Karpas-422 (cell line): Measurements from ENCODE around the gene GAS7. TPM values are rescaled to one million over a fixed set of nuclear protein-coding genes. Genes with fewer than 3 reads are reported as not detected.

Experiments
- DNase-seq: peaks from one replicate; pipeline ENCODE4 v3.0.0-alpha.2; 2015
- H2AFZ ChIP-seq: fragments of 200-600 bp; sonication (generic); 2 replicates; pipeline ENCODE4 v1.6.1; 2014; ENCODE audit warnings: antibody characterized with exemption, low read length, mixed read lengths
- H3K27ac ChIP-seq: fragments of 200-600 bp; sonication (generic); 2 replicates; pipeline ENCODE4 v1.5.1; 2014; ENCODE audit warnings: mild to moderate bottlenecking, low read length, moderate library complexity
- H3K27me3 ChIP-seq: fragments of 200-600 bp; sonication (generic); 2 replicates; pipeline ENCODE4 v1.6.1; 2014; ENCODE audit warnings: low read length, mixed read lengths
- H3K36me3 ChIP-seq: fragments of 200-600 bp; sonication (generic); 2 replicates; pipeline ENCODE4 v1.6.1; 2014; ENCODE audit warnings: low read length, mixed read lengths; ENCODE audit not compliant: insufficient read depth
- H3K4me1 ChIP-seq: fragments of 200-600 bp; sonication (generic); 2 replicates; pipeline ENCODE4 v1.6.1; 2014; ENCODE audit warnings: mild to moderate bottlenecking, low read length, mixed read lengths
- H3K4me2 ChIP-seq: fragments of 200-600 bp; sonication (generic); 2 replicates; pipeline ENCODE4 v1.6.1; 2014; ENCODE audit warnings: low read length, low read depth, mild to moderate bottlenecking; ENCODE audit not compliant: poor library complexity, severe bottlenecking
- H3K4me3 ChIP-seq: fragments of 200-600 bp; sonication (generic); 2 replicates; pipeline ENCODE4 v1.5.1; 2014; ENCODE audit warnings: mild to moderate bottlenecking, antibody characterized with exemption, low read length, mixed read lengths
- H3K79me2 ChIP-seq: fragments of 200-600 bp; sonication (generic); 2 replicates; pipeline ENCODE4 v1.6.1; 2014; ENCODE audit warnings: mild to moderate bottlenecking, low read length, mixed read lengths
- H3K9ac ChIP-seq: fragments of 200-600 bp; sonication (generic); 2 replicates; pipeline ENCODE4 v1.6.0; 2014; ENCODE audit warnings: low read length
- H3K9me2 ChIP-seq: fragments of 200-600 bp; sonication (generic), shearing (Covaris generic); replicated peaks from 2 replicates; pipeline ENCODE4 v1.6.0; 2014; ENCODE audit warnings: mild to moderate bottlenecking, low read length, moderate library complexity; ENCODE audit not compliant: insufficient read depth
- H3K9me3 ChIP-seq: fragments of 300-700, 200-600 bp; sonication (generic); 2 replicates; pipeline ENCODE4 v1.6.1; 2014; ENCODE audit warnings: low read length, mixed read lengths
- H4K20me1 ChIP-seq: fragments of 200-600 bp; sonication (generic); 2 replicates; pipeline ENCODE4 v1.6.1; 2014; ENCODE audit warnings: mild to moderate bottlenecking, antibody characterized with exemption, low read length, low read depth; ENCODE audit not compliant: insufficient read depth
- total RNA-seq: library from RNA; depleted of rRNA; stranded (reverse); fragments of >200 nt; shearing (Covaris generic); gene quantifications from 2 replicates; pipeline ENCODE4 v1.2.3, GENCODE V29; 2014; ENCODE audit warnings: low replicate concordance

The GAS7 gene
- total RNA-seq, 1 experiment from 2014 or later, result 79.9 TPM

DNA sequence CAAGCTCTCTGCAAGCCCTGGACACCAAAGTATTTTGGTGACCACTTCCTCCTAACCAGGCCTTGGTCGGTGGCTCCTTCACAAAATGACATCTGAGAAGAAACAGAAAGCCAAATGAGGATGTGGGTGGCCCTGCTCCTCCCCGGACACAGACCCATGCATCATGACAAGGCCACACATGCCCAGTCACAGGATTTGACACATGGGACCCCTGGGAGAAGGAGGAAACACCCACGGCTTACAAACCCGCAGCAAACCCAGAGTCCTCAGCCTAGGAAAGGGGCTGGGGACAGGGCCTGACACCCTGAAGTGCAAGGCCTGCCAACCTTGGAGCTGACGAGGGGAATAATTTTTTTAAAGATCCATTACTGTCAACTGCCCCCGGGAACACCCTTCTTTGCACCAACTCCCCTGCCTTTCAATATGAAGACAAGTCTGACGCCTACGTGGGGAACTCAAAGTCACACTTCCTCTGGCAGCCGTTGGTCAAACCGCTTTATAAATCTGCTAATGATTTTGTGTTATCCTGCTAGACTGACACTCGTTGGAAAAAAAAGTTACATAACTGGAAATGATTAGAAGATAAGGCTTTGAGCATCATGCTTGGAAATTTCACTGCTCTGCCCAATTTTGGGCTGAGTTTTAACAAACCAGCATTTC, 41.3 kb downstream of the GAS7 start:
- Histone ChIP-seq H3K9ac (peak overlapping the region; percentile 64), H3K4me3 (peak overlapping the region; percentile 35), H3K9me3 (no peaks in the 10 kb centered on the region), H3K4me1 (peaks cover 31% of the 10 kb centered on the region), H4K20me1 (no peaks in the 10 kb centered on the region), H3K4me2 (peak overlapping the region; percentile 66), H3K9me2 (no peaks in the 10 kb centered on the region), H3K79me2 (no peaks in the 10 kb centered on the region), H3K27me3 (no peaks in the 10 kb centered on the region), H3K27ac (peak overlapping the region; percentile 79), H2AFZ (peak overlapping the region; percentile 85), H3K36me3 (no peaks in the 10 kb centered on the region)
- peak; percentile 90 for DNase-seq

DNA sequence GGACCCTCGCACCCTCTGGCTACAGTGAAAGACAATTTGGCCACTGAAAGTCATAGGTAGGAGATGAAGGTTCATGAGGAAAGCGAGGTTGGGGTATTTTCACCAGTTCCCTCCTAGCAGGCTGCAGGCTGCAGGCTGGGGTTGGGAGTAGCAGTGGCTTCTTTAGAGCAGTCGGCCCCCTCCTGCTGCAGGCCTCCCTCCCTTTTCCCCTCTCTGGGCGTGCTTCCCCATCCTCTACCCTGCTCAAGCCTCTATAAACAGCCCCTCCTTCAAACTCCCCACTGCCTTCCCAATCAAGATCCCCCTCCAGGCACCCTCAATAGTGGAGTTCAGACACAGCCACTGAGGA, 41.8 kb downstream of the GAS7 start:
- peak overlapping the region; percentile 79 for H3K27ac ChIP-seq
- H3K4me2 ChIP-seq, result peak overlapping the region; percentile 66
- peak overlapping the region; percentile 64 for H3K9ac ChIP-seq
- DNase-seq, result peak; percentile 62
- no peaks in the 10 kb centered on the region for H3K27me3 ChIP-seq
- peaks cover 34% of the 10 kb centered on the region for H3K4me1 ChIP-seq
- H3K79me2 ChIP-seq, result no peaks in the 10 kb centered on the region
- H3K9me3 ChIP-seq, result no peaks in the 10 kb centered on the region
- H3K36me3 ChIP-seq, result no peaks in the 10 kb centered on the region
- H3K9me2 ChIP-seq, result no peaks in the 10 kb centered on the region
- H4K20me1 ChIP-seq, result no peaks in the 10 kb centered on the region
- H3K4me3 ChIP-seq, result peak overlapping the region; percentile 35; the same call in 1 of the 2 replicates
- peak overlapping the region; percentile 85 for H2AFZ ChIP-seq

DNA sequence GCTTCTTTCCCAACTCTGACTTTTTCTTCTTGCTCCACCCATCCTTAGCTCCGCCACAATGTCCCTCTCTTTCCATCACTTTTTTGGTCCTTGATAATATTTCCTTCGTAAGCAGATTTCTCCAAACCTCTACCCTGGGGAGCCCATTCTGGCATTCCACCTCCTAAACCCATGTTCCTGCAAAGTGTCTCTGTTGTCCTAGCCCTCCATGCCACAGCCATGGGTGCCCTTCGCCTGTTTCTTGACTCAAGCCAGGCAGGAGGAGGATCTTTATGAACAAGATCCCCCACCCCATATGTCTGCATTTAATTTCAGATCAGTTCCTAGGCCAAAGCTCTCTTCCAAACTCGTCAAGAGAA, 42.4 kb downstream of the GAS7 start:
- H3K27me3 ChIP-seq, result no peaks in the 10 kb centered on the region
- H3K9me3 ChIP-seq, result no peaks in the 10 kb centered on the region
- H3K4me1 ChIP-seq, result peaks cover 39% of the 10 kb centered on the region
- no peaks in the 10 kb centered on the region for H3K79me2 ChIP-seq
- H3K4me3 ChIP-seq, result no peak overlapping the region
- peak overlapping the region; percentile 79 for H3K27ac ChIP-seq
- no peaks in the 10 kb centered on the region for H4K20me1 ChIP-seq
- H3K36me3 ChIP-seq, result no peaks in the 10 kb centered on the region
- DNase-seq, result no peak
- peak overlapping the region; percentile 66 for H3K4me2 ChIP-seq
- H3K9ac ChIP-seq, result peak overlapping the region; percentile 64
- no peaks in the 10 kb centered on the region for H3K9me2 ChIP-seq
- H2AFZ ChIP-seq, result peak overlapping the region; percentile 85; the same call in 1 of the 2 replicates

DNA sequence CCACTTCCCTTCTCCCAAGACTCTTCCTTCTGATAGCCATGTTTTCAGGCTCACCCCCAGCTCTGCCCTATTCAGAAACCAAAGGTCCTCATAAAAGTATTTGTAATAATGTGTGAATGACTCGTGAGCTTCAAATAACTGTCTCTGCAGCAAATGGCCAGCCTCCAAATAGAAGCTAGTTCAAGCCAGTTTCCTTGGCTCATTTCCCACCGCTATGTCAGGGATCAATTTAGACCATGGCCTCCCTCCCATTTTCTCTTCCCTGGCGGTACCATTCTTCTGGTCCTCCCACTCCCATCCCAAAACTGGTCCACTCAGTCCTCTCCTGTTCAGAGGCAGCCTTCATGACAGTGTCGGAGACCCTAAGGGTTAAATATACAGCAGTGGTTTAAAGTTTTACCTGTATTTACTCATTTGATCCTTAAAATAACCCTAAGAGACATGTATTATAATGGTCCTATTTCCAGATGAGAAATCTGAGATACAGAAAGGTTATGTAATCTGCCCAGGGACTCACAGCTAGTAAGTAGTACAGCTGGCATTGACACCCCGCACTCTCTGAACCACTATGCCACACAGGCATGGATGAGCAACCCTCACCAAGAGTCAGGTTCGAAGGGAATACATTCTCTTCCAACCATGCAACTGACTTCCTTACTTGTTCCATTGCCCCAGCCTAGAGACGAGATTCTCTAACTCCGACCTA, 42.9 kb downstream of the GAS7 start:
- Histone ChIP-seq H4K20me1 (no peaks in the 10 kb centered on the region), H2AFZ (no peak overlapping the region), H3K4me1 (peaks cover 43% of the 10 kb centered on the region), H3K9ac (no peak overlapping the region), H3K79me2 (no peaks in the 10 kb centered on the region), H3K27ac (0 out of 2 replicates have a peak overlapping the region, but pooled peaks have one; percentile 79), H3K27me3 (no peaks in the 10 kb centered on the region), H3K4me3 (no peak overlapping the region), H3K36me3 (no peaks in the 10 kb centered on the region), H3K9me3 (no peaks in the 10 kb centered on the region), H3K4me2 (peak overlapping the region; percentile 66), H3K9me2 (no peaks in the 10 kb centered on the region)
- DNase-seq, result no peak

DNA sequence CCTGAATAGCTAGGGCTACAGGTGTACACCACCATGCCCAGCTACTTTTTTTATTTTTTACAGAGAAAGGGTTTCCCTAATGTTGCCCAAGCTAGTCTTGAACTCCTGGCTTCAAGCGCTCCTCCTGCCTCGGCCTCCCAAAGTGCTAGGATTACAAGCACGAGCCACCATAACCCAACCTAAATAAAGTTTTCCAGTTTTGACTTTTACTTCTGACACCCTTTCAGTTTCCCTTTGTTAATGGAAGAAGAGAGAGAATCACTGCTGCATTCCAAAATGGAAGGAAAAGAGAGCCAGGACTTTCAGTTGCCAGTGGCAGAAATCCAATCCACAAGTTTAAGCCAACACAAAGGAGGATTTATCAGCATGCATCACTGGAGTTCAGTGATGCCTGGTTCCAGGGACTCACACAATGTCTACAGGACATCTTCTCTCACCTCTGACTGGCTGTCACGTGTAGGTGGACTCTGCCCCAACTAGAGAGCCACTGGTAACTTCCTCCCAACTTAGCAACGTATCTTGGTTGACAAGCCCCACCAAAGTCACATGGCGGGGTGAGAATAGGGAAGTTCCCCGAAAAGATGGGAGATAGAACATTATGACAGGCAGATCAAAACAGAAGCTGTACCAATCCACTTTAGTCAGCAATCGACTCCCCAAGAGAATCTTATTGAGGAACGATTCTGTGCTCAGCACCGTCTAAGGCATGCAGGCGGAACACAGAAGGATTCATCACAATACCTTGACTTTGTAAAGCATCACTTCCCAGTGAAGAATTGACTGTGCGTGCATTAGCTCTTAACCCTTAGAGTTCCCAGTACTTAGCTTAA, 46.5 kb downstream of the GAS7 start:
- H3K36me3 ChIP-seq, result no peaks in the 10 kb centered on the region
- H3K27me3 ChIP-seq, result no peaks in the 10 kb centered on the region
- no peaks in the 10 kb centered on the region for H3K9me3 ChIP-seq
- no peak overlapping the region for H3K27ac ChIP-seq
- DNase-seq, result peak; percentile 59
- H4K20me1 ChIP-seq, result no peaks in the 10 kb centered on the region
- H3K4me2 ChIP-seq, result no peak overlapping the region
- H3K4me3 ChIP-seq, result no peak overlapping the region
- H3K79me2 ChIP-seq, result no peaks in the 10 kb centered on the region
- no peaks in the 10 kb centered on the region for H3K9me2 ChIP-seq
- H2AFZ ChIP-seq, result no peak overlapping the region
- no peak overlapping the region for H3K9ac ChIP-seq
- H3K4me1 ChIP-seq, result peaks cover 47% of the 10 kb centered on the region

DNA sequence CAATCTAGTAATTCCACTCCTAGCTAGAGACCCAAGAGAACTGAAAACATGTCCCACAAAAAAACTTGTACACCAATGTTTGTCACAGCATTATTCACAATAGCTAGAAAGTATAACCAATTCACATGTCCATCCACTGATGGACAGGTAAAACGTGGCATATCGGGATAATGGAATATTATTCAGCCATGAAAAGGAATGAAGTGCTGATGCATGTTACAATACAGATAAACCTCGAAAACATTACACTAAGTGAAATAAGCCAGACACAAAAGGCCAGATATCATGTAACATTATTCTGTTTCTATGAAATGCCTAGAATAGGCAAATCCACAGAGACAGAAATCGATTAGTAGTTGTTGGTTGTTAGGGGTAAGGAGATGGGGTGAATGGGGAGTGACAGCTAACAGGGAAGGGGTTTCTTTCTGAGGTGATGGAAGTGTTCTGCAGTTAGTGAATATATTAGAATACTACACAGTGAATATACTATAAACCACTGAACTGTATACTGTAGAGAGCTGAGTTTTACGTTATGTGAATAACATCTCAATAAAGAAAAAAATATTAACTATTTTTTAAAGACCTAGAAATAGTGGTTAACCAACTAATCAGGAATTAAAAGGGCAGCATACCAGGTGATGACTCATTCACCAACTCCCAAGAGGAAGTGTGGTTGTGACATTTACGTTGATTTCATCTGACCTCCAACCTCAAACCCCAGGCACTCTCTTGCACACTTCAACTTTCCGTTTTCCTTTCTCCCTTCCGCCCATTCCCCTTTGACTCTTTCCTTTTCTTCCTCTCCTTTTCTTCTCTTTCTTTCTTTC, 48.6 kb downstream of the GAS7 start:
- peak; percentile 64 for DNase-seq
- no peak overlapping the region for H3K4me3 ChIP-seq
- no peaks in the 10 kb centered on the region for H3K79me2 ChIP-seq
- H3K27me3 ChIP-seq, result no peaks in the 10 kb centered on the region
- no peaks in the 10 kb centered on the region for H3K36me3 ChIP-seq
- 0 out of 2 replicates have a peak overlapping the region, but pooled peaks have one; percentile 2 for H2AFZ ChIP-seq
- no peaks in the 10 kb centered on the region for H3K9me2 ChIP-seq
- no peak overlapping the region for H3K9ac ChIP-seq
- no peaks in the 10 kb centered on the region for H4K20me1 ChIP-seq
- H3K27ac ChIP-seq, result no peak overlapping the region
- peak overlapping the region; percentile 14 for H3K4me2 ChIP-seq
- H3K9me3 ChIP-seq, result no peaks in the 10 kb centered on the region
- peaks cover 30% of the 10 kb centered on the region for H3K4me1 ChIP-seq

DNA sequence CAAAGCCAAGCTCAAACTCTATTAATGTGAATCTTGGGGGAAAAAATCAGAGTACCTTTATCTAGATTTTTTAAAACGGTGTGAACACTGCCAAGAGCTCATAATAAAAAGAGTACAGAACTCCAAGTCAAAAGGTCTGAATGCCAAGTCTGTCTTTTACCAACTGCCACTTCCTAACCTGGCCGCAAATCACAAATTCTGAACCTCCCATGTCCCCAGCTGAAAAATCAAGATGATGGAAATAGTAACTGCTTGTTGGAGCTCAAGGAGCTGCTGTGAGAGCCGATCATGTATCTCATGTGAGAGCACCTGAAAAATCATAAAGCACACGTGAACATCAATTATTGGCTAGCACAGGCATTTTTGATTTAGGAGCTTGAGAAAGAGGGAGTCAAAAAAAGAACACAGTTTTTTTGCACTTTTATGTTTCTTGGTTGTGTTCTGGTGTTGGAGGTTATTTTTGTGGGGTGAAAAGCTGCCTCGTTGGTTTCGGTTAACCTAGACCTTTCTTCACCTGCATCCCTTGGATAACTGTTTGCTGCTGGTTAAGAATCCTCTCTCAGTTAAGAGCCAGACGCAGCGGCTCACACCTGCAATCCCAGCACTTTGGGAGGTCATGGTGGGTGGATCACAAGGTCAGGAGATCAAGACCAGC, 50.5 kb downstream of the GAS7 start:
- Histone ChIP-seq H3K79me2 (no peaks in the 10 kb centered on the region), H3K4me1 (peaks cover 30% of the 10 kb centered on the region), H3K4me3 (no peak overlapping the region), H3K9me3 (no peaks in the 10 kb centered on the region), H4K20me1 (no peaks in the 10 kb centered on the region), H3K4me2 (no peak overlapping the region), H3K27me3 (no peaks in the 10 kb centered on the region), H3K36me3 (no peaks in the 10 kb centered on the region), H3K27ac (no peak overlapping the region), H3K9ac (no peak overlapping the region), H2AFZ (no peak overlapping the region), H3K9me2 (no peaks in the 10 kb centered on the region)
- DNase-seq, result no peak
